K562 (cell line): ENCODE results near the gene PRDM12. TPM values are rescaled to one million over a fixed set of nuclear protein-coding genes. Genes with fewer than 3 reads are reported as not detected.

Experiments used
- ATAC-seq: fragments of 200-7000 bp; cut with Tn5 transposase; 3 replicates; pipeline ENCODE4 v1.9.1; 2020; ENCODE audit warnings: moderate library complexity
- BruUV-seq: library from RNA; stranded (reverse); fragments of 400-500 nt; replicated peaks from 2 replicates; lab custom pipeline; 2021; lab: Mats Ljungman, UMichigan
- CTCF ChIA-PET: fragments of 300-600 bp; formaldehyde crosslinking; extraction: SDS; loops from one replicate; lab custom pipeline; 2021; ENCODE audit warnings: low intra/inter-chr PET ratio; lab: Yijun Ruan, JAX
- POLR2A ChIA-PET: fragments of 300-600, 350-650 bp; sonication (Branson Sonifier 250); formaldehyde crosslinking; extraction: SDS; loops from one replicate; lab custom pipeline; 2021; ENCODE audit warnings: antibody characterized with exemption, inconsistent platforms; lab: Yijun Ruan, JAX
- DNase-seq, 4 experiments: peaks; one replicate each; pipeline versions ENCODE4 v3.0.0 to v3.0.0-alpha.2; 2011 to 2018; ENCODE audit warnings: low spot score in 3 of 4, mixed read lengths in 3 of 4; ENCODE audit errors: extremely low read depth in 1 of 4
- FAIRE-seq: peaks from 2 replicates; lab custom pipeline; 2011; peaks lifted over from hg19 to GRCh38; lab: Jason Lieb, UNC
- H2AFZ ChIP-seq: 2 replicates; pipeline ENCODE4 v1.6.0; 2011; ENCODE audit warnings: low read depth, low read length, control low read depth, inconsistent platforms
- H3K27ac ChIP-seq: fragments of 200-600 bp; 3 replicates; pipeline ENCODE4 v1.8.0; 2011; ENCODE audit warnings: low read depth, mild to moderate bottlenecking, control low read depth, inconsistent platforms, low read length, moderate library complexity, mixed read lengths; ENCODE audit errors: extremely low read depth
- H3K27me3 ChIP-seq, 2 experiments: fragments of 300-600 bp in 1 of 2; 2 replicates in 1 of 2; 3 replicates in 1 of 2; pipeline versions ENCODE4 v1.6.0 to v1.8.0; 2011; ENCODE audit warnings: inconsistent platforms in 2 of 2, low read length in 2 of 2, mild to moderate bottlenecking in 1 of 2, mixed read lengths in 1 of 2, moderate library complexity in 1 of 2; ENCODE audit not compliant: control insufficient read depth in 2 of 2, insufficient read depth in 2 of 2
- H3K36me3 ChIP-seq: fragments of 300-600 bp; 3 replicates; pipeline ENCODE4 v1.8.0; 2011; ENCODE audit warnings: mild to moderate bottlenecking, low read length, inconsistent platforms; ENCODE audit not compliant: control insufficient read depth, insufficient read depth
- H3K4me1 ChIP-seq, 2 experiments: fragments of 200-600 bp in 1 of 2; replicated peaks in 1 of 2; 2 replicates in 1 of 2; 3 replicates in 1 of 2; pipeline versions ENCODE4 v1.5.1 to v1.8.0; 2011; ENCODE audit warnings: inconsistent platforms in 2 of 2, low read length in 2 of 2, mild to moderate bottlenecking in 1 of 2, mixed read lengths in 1 of 2, moderate library complexity in 1 of 2; ENCODE audit not compliant: control insufficient read depth in 2 of 2, insufficient read depth in 2 of 2
- H3K4me2 ChIP-seq: 2 replicates; pipeline ENCODE4 v1.6.1; 2011; ENCODE audit warnings: low read length, control low read depth, inconsistent platforms, mixed read lengths; ENCODE audit not compliant: insufficient read depth
- H3K4me3 ChIP-seq: fragments of 200-600 bp; sonication (generic), shearing (Covaris generic); 2 replicates; pipeline ENCODE4 v1.5.1; 2016; ENCODE audit warnings: control low read depth, inconsistent platforms
- H3K79me2 ChIP-seq: fragments of 200-600 bp; 3 replicates; pipeline ENCODE4 v1.8.0; 2011; ENCODE audit warnings: low read length, inconsistent platforms; ENCODE audit not compliant: control insufficient read depth, insufficient read depth
- H3K9ac ChIP-seq, 2 experiments: 2 replicates each; pipeline versions ENCODE4 v1.6.0 to v1.6.1; 2011; ENCODE audit warnings: low read depth in 2 of 2, low read length in 2 of 2, control low read depth in 1 of 2, inconsistent platforms in 1 of 2, mild to moderate bottlenecking in 1 of 2, mixed read lengths in 1 of 2; ENCODE audit not compliant: insufficient read depth in 1 of 2
- H3K9me1 ChIP-seq: one replicate; pipeline ENCODE4 v1.6.0; 2011; ENCODE audit warnings: inconsistent platforms, mild to moderate bottlenecking, low read length, moderate library complexity; ENCODE audit not compliant: control insufficient read depth, insufficient read depth
- H3K9me3 ChIP-seq: replicated peaks from 2 replicates; pipeline ENCODE4 v1.5.1; 2011; ENCODE audit warnings: low read depth, low read length, inconsistent platforms; ENCODE audit not compliant: control insufficient read depth, insufficient read depth
- H4K20me1 ChIP-seq: replicated peaks from 2 replicates; pipeline ENCODE4 v1.6.1; 2011; ENCODE audit warnings: low read length, inconsistent platforms, mixed read lengths; ENCODE audit not compliant: control insufficient read depth, insufficient read depth
- BRF1 ChIP-seq: IDR thresholded peaks from 3 replicates; pipeline ENCODE4 v1.6.1; 2011; ENCODE audit warnings: borderline replicate concordance, mild to moderate bottlenecking; ENCODE audit not compliant: insufficient read length; ENCODE audit errors: extremely low read depth
- CHCHD3 ChIP-seq: fragments of 250-450 bp; sonication (Bioruptor Pico); IDR thresholded peaks from 2 replicates; pipeline ENCODE4 v2.1.2; 2022; ENCODE audit warnings: mild to moderate bottlenecking
- ELF1 ChIP-seq: fragments of 200-800 bp; sonication (Bioruptor generic); IDR thresholded peaks from 2 replicates; pipeline ENCODE4 v1.6.1; 2016; ENCODE audit warnings: missing genetic modification characterization, missing compliant biosample characterization
- HDAC2 ChIP-seq: fragments of 450-650 bp; IDR thresholded peaks from 2 replicates; pipeline ENCODE4 v1.6.1; 2016; ENCODE audit warnings: mild to moderate bottlenecking
- KLF10 ChIP-seq: fragments of 250-450 bp; sonication (Bioruptor Pico); IDR thresholded peaks from 2 replicates; pipeline ENCODE4 v1.6.1; 2021; ENCODE audit warnings: matching md5 sums
- MAX ChIP-seq: sonication (generic); formaldehyde crosslinking; IDR thresholded peaks from 2 replicates; pipeline ENCODE4 v1.9.0; 2022; ENCODE audit warnings: mild to moderate bottlenecking, missing genetic modification reagents
- MXI1 ChIP-seq: IDR thresholded peaks from 2 replicates; pipeline ENCODE4 v1.6.1; 2011; ENCODE audit warnings: low read depth, mild to moderate bottlenecking, improper control_type of control experiment, low read length
- NCOA6 ChIP-seq: fragments of 450-650 bp; IDR thresholded peaks from 2 replicates; pipeline ENCODE4 v1.6.1; 2017; ENCODE audit warnings: mild to moderate bottlenecking
- NFYB ChIP-seq: IDR thresholded peaks from 2 replicates; pipeline ENCODE4 v1.6.1; 2011; ENCODE audit warnings: mild to moderate bottlenecking, moderate library complexity; ENCODE audit not compliant: insufficient read length; ENCODE audit errors: extremely low read depth
- NKRF ChIP-seq: fragments of 450-650 bp; IDR thresholded peaks from 2 replicates; pipeline ENCODE4 v1.6.1; 2016; ENCODE audit warnings: borderline replicate concordance
- TARDBP ChIP-seq: fragments of 450-650 bp; IDR thresholded peaks from 2 replicates; pipeline ENCODE4 v1.6.1; 2016
- TBP ChIP-seq: optimal IDR thresholded peaks from 2 replicates; pipeline ENCODE3; 2011; ENCODE audit warnings: low read depth, low read length, improper control_type of control experiment
- TCF15 ChIP-seq: fragments of 250-450 bp; sonication (Bioruptor Pico); IDR thresholded peaks from 2 replicates; pipeline ENCODE4 v1.8.0; 2022; ENCODE audit warnings: moderate library complexity, mild to moderate bottlenecking, inconsistent platforms
- ZNF584 ChIP-seq: fragments of 200-800 bp; sonication (Bioruptor generic); IDR thresholded peaks from 2 replicates; pipeline ENCODE4 v1.6.1; 2016; ENCODE audit warnings: low read depth, mild to moderate bottlenecking, missing genetic modification characterization, missing compliant biosample characterization
- ZNF740 ChIP-seq, 3 experiments: fragments of 200-800 bp in 1 of 3; sonication (Bioruptor generic) in 1 of 3; sonication (generic) in 1 of 3; formaldehyde crosslinking in 1 of 3; IDR thresholded peaks; 2 replicates each; pipeline versions ENCODE4 v1.6.1 to v1.8.0; 2016 to 2022; ENCODE audit warnings: mild to moderate bottlenecking in 2 of 3, missing compliant biosample characterization in 2 of 3, missing genetic modification characterization in 2 of 3, missing genetic modification reagents in 1 of 3
- ZSCAN32 ChIP-seq: fragments of 450-650 bp; formaldehyde crosslinking; IDR thresholded peaks from 2 replicates; pipeline ENCODE4 v1.4.0; 2020; ENCODE audit warnings: mild to moderate bottlenecking, moderate library complexity
- WGBS: fragments of 100-300 bp; shearing (Covaris generic); methylation state at CpG from one replicate; pipeline ENCODE4 v1.1.6; 2016; ENCODE audit warnings: low coverage, mixed read lengths; ENCODE audit not compliant: insufficient coverage; ENCODE audit errors: missing lambda C conversion rate; 5-methylcytosine and 5-hydroxymethylcytosine counted together
- in situ Hi-C: fragments of 300-500 bp; cut with MboI; formaldehyde crosslinking; loops from 4 replicates; pipeline ENCODE4 v1.15.0; 2018; ENCODE audit warnings: inconsistent platforms, mixed read lengths
- intact Hi-C: fragments of 100-400 bp; cut with micrococcal nuclease; formaldehyde crosslinking; loops from 2 replicates; pipeline ENCODE4 v1.14.2; 2022
- polyA plus RNA-seq, 8 experiments: library from polyadenylated mRNA; depleted of rRNA in 4 of 8; stranded (reverse) in 5 of 8; unstranded in 3 of 8; fragments of >200 nt; fragmentation: Nextera tagmentation in 2 of 8; fragmentation: Illumina TruSeq in 1 of 8; extraction: Ambion mirVana in 2 of 8; extraction: Trizol in 1 of 8; gene quantifications; 2 replicates each; pipeline versions ENCODE4 v1.2.1 to v1.2.3, GENCODE V29; 2011 to 2014; ENCODE audit warnings: inconsistent platforms in 1 of 8, missing spikeins in 1 of 8
- total RNA-seq, 7 experiments: library from RNA; depleted of rRNA in 6 of 7; stranded (reverse); fragments of >200 nt in 6 of 7; fragmentation: Illumina TruSeq in 2 of 7; extraction: Trizol in 2 of 7; gene quantifications; 2 replicates each; pipeline versions ENCODE4 v1.2.1 to v1.2.3, GENCODE V29; 2011 to 2021; ENCODE audit warnings: low replicate concordance in 1 of 7

The PRDM12 gene
- total and polyA plus RNA-seq, 9 of the 15 experiments (the other 6 are each of a cell fraction or from before 2014, with no cell fraction given), result 0.04 to 0.22 (median 0.07) TPM; not detected in 3

GRCh38 chr9:130689937-130690700 lies 25.7 kb downstream of the PRDM12 start:
- FAIRE-seq (peak; percentile 95), ATAC-seq (peak; percentile 90), DNase-seq (peak; percentile 84 to 94 (median 92))
- Histone ChIP-seq H3K36me3 (peaks cover 3% of the 10 kb centered on the region), H2AFZ (peak overlapping the region; percentile 86), H3K79me2 (peaks cover 21% of the 10 kb centered on the region), H3K4me3 (peak overlapping the region; percentile 41), H3K27me3 (peaks cover under 1 to 2% of the 10 kb centered on the region in 2 experiments; a peak in 1 of 5 replicates), H3K9me1 (peaks cover under 1% of the 10 kb centered on the region), H3K4me2 (peak overlapping the region; percentile 79), H3K9me3 (0 out of 2 replicates have a peak, but pooled peaks cover 3% of the 10 kb centered on the region), H3K9ac (peak overlapping the region; percentile 29 to 80; a peak in 3 of 4 replicates), H4K20me1 (no peaks in the 10 kb centered on the region; the same call in none of the 2 replicates), H3K27ac (no peak overlapping the region), H3K4me1 (peaks cover 6 to 10% of the 10 kb centered on the region in 2 experiments; a peak in 4 of 5 replicates)
- in situ Hi-C loops (loop anchor here (5.0 to 25.0 kb wide), 2 partner anchors 238 to 553 kb away; no protein-coding TSS in a partner anchor), intact Hi-C loops (no loop called here)
- WGBS, result 4% methylated on average over 15 of the region's 15 CpGs
- ChIA-PET POLR2A (interaction anchor here (0.6 to 1.6 kb wide), 7 partner anchors 9 to 489 kb away, joined by 3 to 5 read pairs (median 4); no protein-coding TSS in a partner anchor), CTCF (no interaction called here)
- no TSS peak for BruUV-seq
- no peak for TF ChIP-seq BRF1
- peak; percentile 77 for TF ChIP-seq NFYB
- peak; percentile 70; the same call in 1 of the 2 replicates for TF ChIP-seq NKRF
- TF ChIP-seq TARDBP, result no peak
- no peak for TF ChIP-seq CHCHD3 (CRISPR knock-in tag)
- TF ChIP-seq MXI1, result 0 out of 2 replicates have a peak, but pooled peaks have one; percentile 63
- no peak for TF ChIP-seq KLF10 (CRISPR knock-in tag)
- TF ChIP-seq HDAC2, result no peak; the same call in 1 of the 2 replicates
- TF ChIP-seq ZSCAN32 (CRISPR knock-in tag), result no peak
- no peak for TF ChIP-seq MAX (CRISPR knock-in tag)
- no peak for TF ChIP-seq NCOA6
- no peak for TF ChIP-seq ELF1
- no peak for TF ChIP-seq ZNF584 (CRISPR knock-in tag)
- peak; percentile 61 for TF ChIP-seq TBP
- TF ChIP-seq ZNF740 (CRISPR knock-in tag; IDR thresholded peaks at IDR 0.05), result no peak
- TF ChIP-seq ZNF740 (tag; IDR thresholded peaks at IDR 0.05), result no peak
- TF ChIP-seq TCF15, result no peak
